H9 (cell line): ENCODE measurements around the gene TBC1D23. TPM values are rescaled to one million over a fixed set of nuclear protein-coding genes. Genes with fewer than 3 reads are reported as not detected.

ENCODE experiments used
- DNase-seq: peaks from one replicate; pipeline ENCODE4 v3.0.0-alpha.2; 2017
- H2AFZ ChIP-seq: one replicate; pipeline ENCODE4 v1.6.1; 2013; ENCODE audit warnings: mild to moderate bottlenecking, low read length, control low read depth, moderate library complexity
- H2AK5ac ChIP-seq: 2 replicates; pipeline ENCODE4 v1.6.1; 2013; ENCODE audit warnings: low read length, control low read depth, mixed read lengths; ENCODE audit not compliant: insufficient read length
- H2BK120ac ChIP-seq: one replicate; pipeline ENCODE4 v1.6.1; 2013; ENCODE audit warnings: low read depth, mild to moderate bottlenecking, low read length, control low read depth, inconsistent platforms; ENCODE audit not compliant: poor library complexity, severe bottlenecking
- H2BK12ac ChIP-seq: 2 replicates; pipeline ENCODE4 v1.6.1; 2013; ENCODE audit warnings: low read length, control low read depth, mixed read lengths, low read depth; ENCODE audit not compliant: insufficient read length
- H2BK15ac ChIP-seq: 2 replicates; pipeline ENCODE4 v1.6.1; 2013; ENCODE audit warnings: low read depth, low read length, control low read depth
- H2BK20ac ChIP-seq: one replicate; pipeline ENCODE4 v1.6.1; 2013; ENCODE audit warnings: low read depth, mild to moderate bottlenecking, low read length, control low read depth, inconsistent platforms; ENCODE audit not compliant: poor library complexity, severe bottlenecking
- H2BK5ac ChIP-seq: 2 replicates; pipeline ENCODE4 v1.6.1; 2013; ENCODE audit warnings: low read length, control low read depth, mixed read lengths; ENCODE audit not compliant: insufficient read length
- H3K14ac ChIP-seq: 2 replicates; pipeline ENCODE4 v1.6.1; 2013; ENCODE audit warnings: low read length, control low read depth; ENCODE audit not compliant: insufficient read depth
- H3K18ac ChIP-seq: 2 replicates; pipeline ENCODE4 v1.6.1; 2013; ENCODE audit warnings: low read depth, mild to moderate bottlenecking, mixed read lengths, low read length, control low read depth; ENCODE audit not compliant: insufficient read length
- H3K23ac ChIP-seq: 2 replicates; pipeline ENCODE4 v1.6.1; 2013; ENCODE audit warnings: low read length, control low read depth, mixed read lengths, low read depth; ENCODE audit not compliant: insufficient read length
- H3K23me2 ChIP-seq: 2 replicates; pipeline ENCODE4 v1.6.1; 2013; ENCODE audit warnings: low read depth, mild to moderate bottlenecking, mixed read lengths, low read length, control low read depth; ENCODE audit not compliant: insufficient read length, poor library complexity, severe bottlenecking
- H3K27ac ChIP-seq: 2 replicates; pipeline ENCODE4 v1.5.1; 2013; ENCODE audit warnings: low read length, control low read depth, mixed read lengths, low read depth; ENCODE audit not compliant: insufficient read length
- H3K27me3 ChIP-seq: 2 replicates; pipeline ENCODE4 v1.6.1; 2013; ENCODE audit warnings: low read length, control low read depth, inconsistent platforms; ENCODE audit not compliant: insufficient read depth
- H3K4ac ChIP-seq: 2 replicates; pipeline ENCODE4 v1.6.1; 2013; ENCODE audit warnings: low read depth, mild to moderate bottlenecking, control low read depth, inconsistent platforms, low read length, moderate library complexity
- H3K4me1 ChIP-seq: 2 replicates; pipeline ENCODE4 v1.6.1; 2013; ENCODE audit warnings: low read length, control low read depth, inconsistent platforms; ENCODE audit not compliant: insufficient read depth
- H3K4me2 ChIP-seq: 2 replicates; pipeline ENCODE4 v1.6.1; 2013; ENCODE audit warnings: low read length, control low read depth, mixed read lengths; ENCODE audit not compliant: insufficient read length, insufficient read depth
- H3K56ac ChIP-seq: 2 replicates; pipeline ENCODE4 v1.6.1; 2013; ENCODE audit warnings: low read depth, mild to moderate bottlenecking, mixed read lengths, low read length, control low read depth; ENCODE audit not compliant: insufficient read length
- H3K79me1 ChIP-seq: 2 replicates; pipeline ENCODE4 v1.6.1; 2013; ENCODE audit warnings: low read depth, mild to moderate bottlenecking, moderate library complexity, low read length, control low read depth, inconsistent platforms; ENCODE audit not compliant: insufficient read depth, poor library complexity, severe bottlenecking
- H3K79me2 ChIP-seq: 2 replicates; pipeline ENCODE4 v1.6.1; 2013; ENCODE audit warnings: low read length, control low read depth, inconsistent platforms; ENCODE audit not compliant: insufficient read depth
- H3K9ac ChIP-seq: 2 replicates; pipeline ENCODE4 v1.6.1; 2013; ENCODE audit warnings: low read length, control low read depth, mixed read lengths; ENCODE audit not compliant: insufficient read length; ENCODE audit errors: extremely low read depth
- H3K9me3 ChIP-seq: one replicate; pipeline ENCODE4 v1.6.1; 2013; ENCODE audit warnings: low read depth, low read length, inconsistent platforms; ENCODE audit not compliant: control insufficient read depth
- H3T11ph ChIP-seq: one replicate; pipeline ENCODE4 v1.6.1; 2013; ENCODE audit warnings: mild to moderate bottlenecking, low read length, control low read depth, inconsistent platforms
- H4K20me1 ChIP-seq: one replicate; pipeline ENCODE4 v1.6.1; 2013; ENCODE audit not compliant: control insufficient read depth, insufficient read length, insufficient read depth
- H4K5ac ChIP-seq: 2 replicates; pipeline ENCODE4 v1.6.1; 2013; ENCODE audit warnings: low read depth, mild to moderate bottlenecking, mixed read lengths, low read length, control low read depth; ENCODE audit not compliant: insufficient read length
- H4K8ac ChIP-seq: replicated peaks from 2 replicates; pipeline ENCODE4 v1.6.1; 2013; ENCODE audit warnings: low read length, control low read depth, mixed read lengths, low read depth; ENCODE audit not compliant: insufficient read length
- H4K91ac ChIP-seq: 2 replicates; pipeline ENCODE4 v1.6.1; 2013; ENCODE audit warnings: low read depth, mild to moderate bottlenecking, moderate library complexity, mixed read lengths, low read length, control low read depth; ENCODE audit not compliant: insufficient read length
- H3K27ac Mint-ChIP-seq, 3 experiments: 2 replicates in 2 of 3; 3 replicates in 1 of 3; pipeline ENCODE4 v1.8.0; 2020 to 2021; ENCODE audit warnings: mixed read lengths in 3 of 3, mild to moderate bottlenecking in 1 of 3, moderate library complexity in 1 of 3
- H3K27me3 Mint-ChIP-seq: 2 replicates; pipeline ENCODE4 v1.8.0; 2021; ENCODE audit warnings: low read depth, mild to moderate bottlenecking, moderate library complexity, mixed read lengths
- H3K36me3 Mint-ChIP-seq, 3 experiments: 2 replicates in 2 of 3; 3 replicates in 1 of 3; pipeline ENCODE4 v1.8.0; 2020 to 2021; ENCODE audit warnings: low read depth in 3 of 3, mixed read lengths in 3 of 3; ENCODE audit not compliant: insufficient read depth in 1 of 3
- H3K4me1 Mint-ChIP-seq, 2 experiments: 2 replicates each; pipeline ENCODE4 v1.8.0; 2020; ENCODE audit warnings: mixed read lengths in 2 of 2
- H3K4me3 Mint-ChIP-seq, 2 experiments: 2 replicates in 1 of 2; 3 replicates in 1 of 2; pipeline ENCODE4 v1.8.0; 2020 to 2021; ENCODE audit warnings: mild to moderate bottlenecking in 2 of 2, mixed read lengths in 2 of 2, moderate library complexity in 1 of 2
- H3K9me3 Mint-ChIP-seq, 2 experiments: 2 replicates in 1 of 2; 3 replicates in 1 of 2; pipeline ENCODE4 v1.8.0; 2020; ENCODE audit warnings: mild to moderate bottlenecking in 2 of 2, mixed read lengths in 2 of 2, moderate library complexity in 1 of 2
- CTCF ChIP-seq: fragments of 200-600 bp; sonication (generic); conservative IDR thresholded peaks from 3 replicates; pipeline ENCODE4 v1.8.0; 2021; ENCODE audit warnings: antibody characterized with exemption, mild to moderate bottlenecking
- WGBS: extraction: QIAGEN DNeasy Blood & Tissue Kit; methylation state at CpG from one replicate; pipeline ENCODE4 v1.1.7; 2013; ENCODE audit warnings: missing lambda C conversion rate, low lambda C conversion rate, mixed read lengths; ENCODE audit not compliant: insufficient read length; ENCODE audit errors: extremely low coverage; 5-methylcytosine and 5-hydroxymethylcytosine counted together
- total RNA-seq: library from RNA; stranded (reverse); gene quantifications from 2 replicates; pipeline ENCODE4 v1.2.1, GENCODE V29; 2021

The TBC1D23 gene
- total RNA-seq, 1 experiment from 2014 or later, result 37.1 TPM

- H3K79me2 ChIP-seq, result peaks cover 3% of the 10 kb centered on the region; the same call in 1 of the 2 replicates
- DNase-seq, result no peak
- H3K4ac ChIP-seq, result no peak overlapping the region
- no peak overlapping the region for H3K9ac ChIP-seq
- no peak overlapping the region for H2BK120ac ChIP-seq
- H3K27me3 ChIP-seq, result no peaks in the 10 kb centered on the region
- no peak overlapping the region for H2BK15ac ChIP-seq
- H3K27ac ChIP-seq, result no peak overlapping the region
- H3K14ac ChIP-seq, result no peak overlapping the region
- no peak overlapping the region for H3K18ac ChIP-seq
- peaks cover 5% of the 10 kb centered on the region for H3K79me1 ChIP-seq
- H3K9me3 ChIP-seq, result no peaks in the 10 kb centered on the region
- H4K8ac ChIP-seq, result no peak overlapping the region
- no peak overlapping the region for H2AK5ac ChIP-seq
- H3K27me3 Mint-ChIP-seq, result no peaks in the 10 kb centered on the region
- H2BK5ac ChIP-seq, result no peak overlapping the region
- no peak overlapping the region for H3T11ph ChIP-seq
- no peak overlapping the region for H3K4me3 Mint-ChIP-seq
- no peak overlapping the region for H4K5ac ChIP-seq
- 0 out of 7 replicates have a peak overlapping the region, but pooled peaks of 1 of the 3 experiments have one; percentile 78 for H3K27ac Mint-ChIP-seq
- no peaks in the 10 kb centered on the region for H3K4me1 ChIP-seq
- H2BK20ac ChIP-seq, result no peak overlapping the region
- no CpG with 5 or more reads among the region's 2 CpGs for WGBS
- TF ChIP-seq CTCF, result no peak
- H3K9me3 Mint-ChIP-seq, result no peaks in the 10 kb centered on the region
- H4K20me1 ChIP-seq, result no peaks in the 10 kb centered on the region
- H2BK12ac ChIP-seq, result no peak overlapping the region
- H3K23me2 ChIP-seq, result peaks cover 10% of the 10 kb centered on the region
- no peaks in the 10 kb centered on the region for H3K36me3 Mint-ChIP-seq
- H3K4me1 Mint-ChIP-seq, result peaks cover 25 to 35% of the 10 kb centered on the region in 2 experiments
- H4K91ac ChIP-seq, result no peak overlapping the region
- no peak overlapping the region for H3K4me2 ChIP-seq
- H3K56ac ChIP-seq, result no peak overlapping the region
- no peak overlapping the region for H3K23ac ChIP-seq
- H2AFZ ChIP-seq, result no peak overlapping the region
Measured at GRCh38 chr3:100264242-100264641, 3.5 kb downstream of the TBC1D23 start.
